ENCODE results near the gene ZFP36L2. TPM values are rescaled to one million over a fixed set of nuclear protein-coding genes. Genes with fewer than 3 reads are reported as not detected.

The ZFP36L2 gene
- total RNA-seq, 5 donors from 2014 or later (not counting 1 experiment from before 2014, with no cell fraction given) = 329 to 974 (median 377) TPM

DNA sequence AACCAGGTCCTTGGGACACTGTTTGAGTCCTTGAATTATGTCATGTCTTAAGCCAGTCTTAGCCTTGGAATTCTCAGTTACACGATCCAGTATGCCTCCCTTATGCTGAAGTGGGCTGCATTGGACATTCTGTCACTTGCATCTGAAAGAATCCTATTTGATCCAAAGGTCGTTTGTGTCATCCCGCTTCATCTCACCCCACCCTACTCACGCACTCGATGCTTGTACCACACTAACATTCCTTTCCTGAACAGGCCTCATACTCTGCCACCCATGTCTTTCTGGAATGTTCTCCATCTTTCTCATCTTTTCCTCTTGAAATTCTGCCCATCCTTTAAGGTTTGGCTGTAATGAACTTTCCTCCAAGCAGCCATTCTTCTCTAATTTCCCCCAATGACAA is 27.9 kb upstream of the ZFP36L2 start:
- no peaks in the 10 kb centered on the region for H3K4me1 ChIP-seq (ENCODE audit: control insufficient read depth in 1 of 2, extremely low read depth in 1 of 2, insufficient read depth in 2 of 2, low read length in 2 of 2)
- H3K9me3 Mint-ChIP-seq = no peaks in the 10 kb centered on the region
- H3K4me3 ChIP-seq (ENCODE audit: control insufficient read depth in 1 of 2, extremely low read depth in 1 of 2, low read length in 1 of 2) = no peak overlapping the region
- H3K27ac Mint-ChIP-seq = no peak overlapping the region
- ChIA-PET POLR2A (no interaction called here), CTCF (no interaction called here)
- no peak for DNase-seq
- no peaks in the 10 kb centered on the region for H3K27me3 ChIP-seq (replicated peaks in 1 of 2; ENCODE audit: control insufficient read depth in 2 of 2, extremely low read depth in 1 of 2, insufficient read depth in 2 of 2, low read length in 1 of 2)
- H3K27ac ChIP-seq (ENCODE audit: low read length) = no peak overlapping the region
- ATAC-seq (replicated peaks in 1 of 4) = no peak
- peaks cover 23% of the 10 kb centered on the region for H3K36me3 Mint-ChIP-seq
- WGBS (ENCODE audit: insufficient coverage) = 96% methylated on average over 5 of the region's 5 CpGs
- no peaks in the 10 kb centered on the region for H3K27me3 Mint-ChIP-seq
- no peaks in the 10 kb centered on the region for H3K9me3 ChIP-seq
- H3K36me3 ChIP-seq (ENCODE audit: control insufficient read depth in 2 of 2, extremely low read depth in 1 of 2, insufficient read depth in 1 of 2, low read length in 1 of 2) = peaks cover 11 to 38% of the 10 kb centered on the region in 2 donors
- no peaks in the 10 kb centered on the region for H3K4me1 Mint-ChIP-seq
- no peak overlapping the region for H3K4me3 Mint-ChIP-seq

DNA sequence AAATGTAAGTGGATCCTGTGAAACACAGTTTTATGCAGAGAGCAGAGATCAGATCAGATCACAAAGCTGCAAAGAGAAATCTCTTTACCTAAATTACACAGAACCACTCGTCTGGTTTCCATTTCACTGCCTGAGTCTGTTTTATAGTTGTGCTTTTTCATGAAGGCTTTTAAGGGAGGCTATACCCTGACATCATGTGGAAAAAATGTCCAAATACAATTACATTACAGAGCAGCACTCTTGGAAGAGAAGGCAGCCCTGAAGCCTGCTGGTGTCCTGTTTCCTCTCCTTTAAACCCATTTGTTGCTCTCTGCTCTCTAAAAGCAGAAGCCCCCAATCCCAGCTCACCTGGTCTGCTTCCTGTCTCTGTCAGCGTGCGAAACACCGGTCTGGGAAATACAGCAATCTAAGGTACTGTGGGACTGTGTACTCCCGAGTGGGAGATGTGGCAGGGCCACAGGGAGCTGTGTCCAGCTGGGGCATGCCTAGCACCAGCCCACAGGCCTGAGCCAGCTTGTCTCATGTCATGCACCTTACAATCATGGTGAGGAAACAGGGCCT is 24.8 kb upstream of the ZFP36L2 start:
- H3K36me3 ChIP-seq (ENCODE audit: control insufficient read depth in 2 of 2, extremely low read depth in 1 of 2, insufficient read depth in 1 of 2, low read length in 1 of 2) = peaks cover 12 to 21% of the 10 kb centered on the region in 2 donors
- no peaks in the 10 kb centered on the region for H3K9me3 Mint-ChIP-seq
- no peaks in the 10 kb centered on the region for H3K4me1 ChIP-seq (ENCODE audit: control insufficient read depth in 1 of 2, extremely low read depth in 1 of 2, insufficient read depth in 2 of 2, low read length in 2 of 2)
- no peaks in the 10 kb centered on the region for H3K27me3 ChIP-seq (replicated peaks in 1 of 2; ENCODE audit: control insufficient read depth in 2 of 2, extremely low read depth in 1 of 2, insufficient read depth in 2 of 2, low read length in 1 of 2)
- no peak overlapping the region for H3K4me3 ChIP-seq (ENCODE audit: control insufficient read depth in 1 of 2, extremely low read depth in 1 of 2, low read length in 1 of 2)
- H3K9me3 ChIP-seq = no peaks in the 10 kb centered on the region
- DNase-seq (no peak), ATAC-seq (replicated peaks in 1 of 4) (no peak)
- POLR2A ChIA-PET = interaction anchor here in 1 of 2 donors (0.5 kb wide), 1 partner anchor 78 kb away, joined by 4 read pairs; no protein-coding TSS in a partner anchor
- CTCF ChIA-PET = no interaction called here
- WGBS (ENCODE audit: insufficient coverage) = 77% methylated on average over 4 of the region's 5 CpGs
- H3K27ac Mint-ChIP-seq = no peak overlapping the region
- H3K4me3 Mint-ChIP-seq = no peak overlapping the region
- no peak overlapping the region for H3K27ac ChIP-seq (ENCODE audit: low read length)
- peaks cover 0 to 5% (median 0%) of the 10 kb centered on the region in 3 donors for H3K4me1 Mint-ChIP-seq
- H3K36me3 Mint-ChIP-seq = peaks cover 25% of the 10 kb centered on the region
- no peaks in the 10 kb centered on the region for H3K27me3 Mint-ChIP-seq

DNA sequence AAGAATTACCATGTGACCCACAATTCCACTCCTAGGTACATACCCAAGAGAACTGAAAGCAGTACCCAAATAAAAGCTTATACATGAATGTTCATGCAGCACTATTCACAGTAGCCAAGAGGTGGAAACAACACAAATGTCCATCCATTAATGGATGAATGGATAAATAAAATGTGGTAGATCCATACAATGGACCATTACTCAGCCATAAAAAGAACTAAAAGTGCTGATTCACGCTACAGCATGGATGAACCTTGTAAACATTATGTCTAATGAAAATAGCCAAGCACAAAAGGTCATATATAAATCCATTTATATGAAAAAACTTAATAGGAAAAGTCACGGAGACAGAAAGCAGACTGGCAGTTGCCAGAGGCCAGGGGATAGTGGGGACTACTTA is 23.6 kb upstream of the ZFP36L2 start:
- no peak overlapping the region for H3K4me3 ChIP-seq (ENCODE audit: control insufficient read depth in 1 of 2, extremely low read depth in 1 of 2, low read length in 1 of 2)
- ATAC-seq (replicated peaks in 1 of 4) (no peak), DNase-seq (no peak)
- no CpG with 5 or more reads among the region's 2 CpGs for WGBS (ENCODE audit: insufficient coverage)
- no peaks in the 10 kb centered on the region for H3K27me3 Mint-ChIP-seq
- H3K9me3 Mint-ChIP-seq = no peaks in the 10 kb centered on the region
- H3K27me3 ChIP-seq (replicated peaks in 1 of 2; ENCODE audit: control insufficient read depth in 2 of 2, extremely low read depth in 1 of 2, insufficient read depth in 2 of 2, low read length in 1 of 2) = no peaks in the 10 kb centered on the region
- H3K4me1 Mint-ChIP-seq = peaks cover 0 to 5% (median 0%) of the 10 kb centered on the region in 3 donors
- H3K36me3 ChIP-seq (ENCODE audit: control insufficient read depth in 2 of 2, extremely low read depth in 1 of 2, insufficient read depth in 1 of 2, low read length in 1 of 2) = peaks cover 5 to 14% of the 10 kb centered on the region in 2 donors
- POLR2A ChIA-PET = no interaction called here
- peaks cover 31% of the 10 kb centered on the region for H3K36me3 Mint-ChIP-seq
- H3K27ac Mint-ChIP-seq = no peak overlapping the region
- CTCF ChIA-PET = interaction anchor here in 1 of 2 donors (0.6 kb wide), 2 partner anchors 198 to 336 kb away, joined by 4 to 5 read pairs; no protein-coding TSS in a partner anchor
- no peak overlapping the region for H3K4me3 Mint-ChIP-seq
- no peaks in the 10 kb centered on the region for H3K4me1 ChIP-seq (ENCODE audit: control insufficient read depth in 1 of 2, extremely low read depth in 1 of 2, insufficient read depth in 2 of 2, low read length in 2 of 2)
- H3K9me3 ChIP-seq = no peaks in the 10 kb centered on the region
- no peak overlapping the region for H3K27ac ChIP-seq (ENCODE audit: low read length)

DNA sequence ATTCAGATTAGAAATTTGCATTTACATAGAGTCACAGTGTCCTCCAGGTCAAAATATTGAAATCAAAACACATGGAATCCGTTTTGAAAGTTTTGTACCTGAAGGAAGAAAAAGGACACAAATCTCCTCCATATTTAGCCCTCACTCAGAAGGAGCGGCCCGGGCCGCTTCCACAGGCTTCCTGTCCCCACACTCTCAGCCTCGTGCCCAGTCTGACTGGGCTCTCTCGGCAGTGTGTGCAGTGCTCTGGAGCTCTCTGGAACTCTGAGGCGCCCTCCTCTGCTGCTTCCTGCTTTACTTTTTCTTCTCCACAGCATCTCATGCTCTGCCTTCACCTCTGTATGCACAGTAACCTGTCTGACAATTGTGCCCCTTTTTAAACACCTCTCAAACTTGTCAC is 22.2 kb upstream of the ZFP36L2 start:
- no peak for DNase-seq
- no peak overlapping the region for H3K27ac ChIP-seq (ENCODE audit: low read length)
- ChIA-PET POLR2A (no interaction called here), CTCF (no interaction called here)
- H3K27me3 ChIP-seq (replicated peaks in 1 of 2; ENCODE audit: control insufficient read depth in 2 of 2, extremely low read depth in 1 of 2, insufficient read depth in 2 of 2, low read length in 1 of 2) = no peaks in the 10 kb centered on the region
- WGBS (ENCODE audit: insufficient coverage) = 94% methylated on average over 7 of the region's 7 CpGs
- ATAC-seq (replicated peaks in 1 of 4) = no peak
- H3K4me3 Mint-ChIP-seq = no peak overlapping the region
- H3K36me3 ChIP-seq (ENCODE audit: control insufficient read depth in 2 of 2, extremely low read depth in 1 of 2, insufficient read depth in 1 of 2, low read length in 1 of 2) = peaks cover 5 to 7% of the 10 kb centered on the region in 2 donors
- H3K27ac Mint-ChIP-seq = no peak overlapping the region
- peaks cover 0 to 5% (median 0%) of the 10 kb centered on the region in 3 donors for H3K4me1 Mint-ChIP-seq
- no peaks in the 10 kb centered on the region for H3K4me1 ChIP-seq (ENCODE audit: control insufficient read depth in 1 of 2, extremely low read depth in 1 of 2, insufficient read depth in 2 of 2, low read length in 2 of 2)
- H3K9me3 ChIP-seq = no peaks in the 10 kb centered on the region
- H3K27me3 Mint-ChIP-seq = no peaks in the 10 kb centered on the region
- H3K4me3 ChIP-seq (ENCODE audit: control insufficient read depth in 1 of 2, extremely low read depth in 1 of 2, low read length in 1 of 2) = no peak overlapping the region
- H3K36me3 Mint-ChIP-seq = peaks cover 30% of the 10 kb centered on the region
- H3K9me3 Mint-ChIP-seq = no peaks in the 10 kb centered on the region

DNA sequence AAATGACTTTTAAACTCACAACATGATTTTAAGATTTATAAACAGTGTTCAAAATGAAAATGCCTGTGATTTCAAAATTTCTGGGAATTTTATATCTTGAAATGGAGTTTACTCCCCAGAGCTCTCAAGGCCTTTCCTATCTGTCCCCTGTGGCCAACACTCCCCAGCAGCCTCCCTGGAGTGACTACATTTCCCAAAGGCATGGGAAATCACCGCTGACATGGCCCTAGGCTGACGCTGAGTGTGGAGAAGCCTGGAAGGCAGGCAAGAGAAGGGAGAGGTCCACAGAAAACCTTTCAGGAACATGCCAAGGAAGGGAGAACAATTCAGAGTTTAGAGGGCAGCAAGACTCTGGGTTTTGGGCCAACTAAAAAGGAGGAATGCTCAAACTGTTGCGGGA is 20.2 kb upstream of the ZFP36L2 start:
- ChIA-PET CTCF (no interaction called here), POLR2A (interaction anchor here in 1 of 2 donors (0.8 kb wide), 1 partner anchor 123 kb away, joined by 3 read pairs; no protein-coding TSS in a partner anchor)
- Mint-ChIP-seq H3K36me3 (peaks cover 35% of the 10 kb centered on the region), H3K9me3 (no peaks in the 10 kb centered on the region), H3K4me3 (no peak overlapping the region), H3K4me1 (peaks cover 2 to 5% (median 2%) of the 10 kb centered on the region in 3 donors), H3K27ac (no peak overlapping the region), H3K27me3 (no peaks in the 10 kb centered on the region)
- Histone ChIP-seq H3K27me3 (replicated peaks in 1 of 2; ENCODE audit: control insufficient read depth in 2 of 2, extremely low read depth in 1 of 2, insufficient read depth in 2 of 2, low read length in 1 of 2) (no peaks in the 10 kb centered on the region), H3K4me3 (ENCODE audit: control insufficient read depth in 1 of 2, extremely low read depth in 1 of 2, low read length in 1 of 2) (no peak overlapping the region), H3K27ac (ENCODE audit: low read length) (no peak overlapping the region), H3K9me3 (no peaks in the 10 kb centered on the region), H3K36me3 (ENCODE audit: control insufficient read depth in 2 of 2, extremely low read depth in 1 of 2, insufficient read depth in 1 of 2, low read length in 1 of 2) (peaks cover 3 to 5% of the 10 kb centered on the region in 2 donors), H3K4me1 (ENCODE audit: control insufficient read depth in 1 of 2, extremely low read depth in 1 of 2, insufficient read depth in 2 of 2, low read length in 2 of 2) (no peaks in the 10 kb centered on the region)
- DNase-seq = no peak
- no peak for ATAC-seq (replicated peaks in 1 of 4)
- 100% methylated on average over 2 of the region's 3 CpGs for WGBS (ENCODE audit: insufficient coverage)

DNA sequence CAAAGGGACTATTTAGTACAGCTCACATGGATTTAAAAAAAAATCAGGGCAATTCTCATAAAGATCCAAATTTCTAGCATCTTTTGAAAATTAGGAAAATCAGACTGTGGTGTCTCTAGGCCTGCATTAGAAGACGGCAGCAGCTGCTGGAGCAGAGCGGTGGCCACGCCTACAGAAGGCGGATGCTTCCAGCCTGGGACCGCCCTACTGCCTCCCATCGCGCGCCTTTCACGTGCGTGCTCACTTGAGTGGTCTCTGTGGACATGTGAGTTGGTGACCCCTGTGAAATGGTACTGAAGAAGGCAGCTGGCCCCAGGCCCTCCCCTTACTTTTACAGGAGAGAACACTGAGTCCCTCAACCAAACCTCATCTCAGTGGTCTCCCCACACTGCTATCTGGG is 15.2 kb upstream of the ZFP36L2 start:
- Histone ChIP-seq H3K9me3 (no peaks in the 10 kb centered on the region), H3K4me3 (ENCODE audit: control insufficient read depth in 1 of 2, extremely low read depth in 1 of 2, low read length in 1 of 2) (no peak overlapping the region), H3K27me3 (replicated peaks in 1 of 2; ENCODE audit: control insufficient read depth in 2 of 2, extremely low read depth in 1 of 2, insufficient read depth in 2 of 2, low read length in 1 of 2) (no peaks in the 10 kb centered on the region), H3K36me3 (ENCODE audit: control insufficient read depth in 2 of 2, extremely low read depth in 1 of 2, insufficient read depth in 1 of 2, low read length in 1 of 2) (peaks cover 0 to 3% of the 10 kb centered on the region in 2 donors), H3K4me1 (ENCODE audit: control insufficient read depth in 1 of 2, extremely low read depth in 1 of 2, insufficient read depth in 2 of 2, low read length in 2 of 2) (no peaks in the 10 kb centered on the region), H3K27ac (ENCODE audit: low read length) (no peak overlapping the region)
- no peak overlapping the region for H3K27ac Mint-ChIP-seq
- ATAC-seq (replicated peaks in 1 of 4) (no peak), DNase-seq (no peak)
- no peaks in the 10 kb centered on the region for H3K9me3 Mint-ChIP-seq
- H3K4me1 Mint-ChIP-seq = peaks cover 21 to 29% (median 25%) of the 10 kb centered on the region in 3 donors
- CTCF ChIA-PET = no interaction called here
- 100% methylated on average over 2 of the region's 10 CpGs for WGBS (ENCODE audit: insufficient coverage)
- no peak overlapping the region for H3K4me3 Mint-ChIP-seq
- H3K27me3 Mint-ChIP-seq = no peaks in the 10 kb centered on the region
- peaks cover 18% of the 10 kb centered on the region for H3K36me3 Mint-ChIP-seq
- POLR2A ChIA-PET = no interaction called here
